SK-N-MC (cell line): Measurements from ENCODE around the gene SERPINI1.

ENCODE experiments used
- EZH2 ChIP-seq: fragments of 200-600 bp; sonication (generic); IDR thresholded peaks from one replicate; pipeline ENCODE4 v1.6.1; 2017; ENCODE audit warnings: antibody characterized with exemption
- POLR2AphosphoS5 ChIP-seq: IDR thresholded peaks from 2 replicates; pipeline ENCODE4 v1.6.1; 2012; ENCODE audit warnings: mild to moderate bottlenecking, low read depth, low read length, borderline replicate concordance

GRCh38 chr3:167716920-167717319, 18.6 kb upstream of the SERPINI1 start:
- TF ChIP-seq POLR2AphosphoS5 = no peak
- no peak for TF ChIP-seq EZH2
